ENCODE results near the gene NFAM1.

- TF ChIP-seq CTCF (IDR thresholded peaks at IDR 0.05): no peak
- TF ChIP-seq POLR2A (IDR thresholded peaks at IDR 0.05): no peak
Observed at GRCh38 chr22:42451499-42452145, 19.4 kb upstream of the NFAM1 start.
